ENCODE results near the gene EXD3. TPM values are rescaled to one million over a fixed set of nuclear protein-coding genes. Genes with fewer than 3 reads are reported as not detected.

EXD3 gene
- total RNA-seq, 2 donors from 2014 or later = 5.9 to 6.0 TPM

DNA sequence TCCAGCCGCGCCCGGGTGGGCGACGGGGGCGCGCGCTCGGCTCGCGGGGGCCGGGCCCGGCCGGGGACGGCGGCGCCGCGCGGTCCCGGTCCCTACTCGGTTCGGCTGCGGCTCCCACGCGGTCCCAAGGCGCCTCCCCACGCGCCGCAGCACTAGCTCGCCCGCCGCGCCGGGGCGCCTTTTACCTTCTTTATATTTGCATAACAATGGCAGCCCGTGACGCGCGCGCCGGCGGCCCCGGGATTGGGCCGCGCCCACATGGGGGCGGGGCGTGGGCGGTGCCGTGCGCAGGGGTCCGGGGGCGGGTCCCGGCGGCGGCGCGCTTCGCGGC, 120.9 kb downstream of the EXD3 start, which contains the start of gene NRARP:
Gene NRARP (minus strand): TSS at position 154 of the 331 bp plus-strand sequence. CDS start 343 bp downstream, outside the sequence.
- peaks cover 0 to 89% of the 10 kb centered on the region in 2 donors for H3K4me1 ChIP-seq
- H3K27me3 ChIP-seq = peaks cover 0 to 4% of the 10 kb centered on the region in 2 donors
- DNase-seq (ENCODE audit: low spot score) = peak; percentile 87
- no peaks in the 10 kb centered on the region for H3K9me3 ChIP-seq
- TF ChIP-seq, protein P1, sequence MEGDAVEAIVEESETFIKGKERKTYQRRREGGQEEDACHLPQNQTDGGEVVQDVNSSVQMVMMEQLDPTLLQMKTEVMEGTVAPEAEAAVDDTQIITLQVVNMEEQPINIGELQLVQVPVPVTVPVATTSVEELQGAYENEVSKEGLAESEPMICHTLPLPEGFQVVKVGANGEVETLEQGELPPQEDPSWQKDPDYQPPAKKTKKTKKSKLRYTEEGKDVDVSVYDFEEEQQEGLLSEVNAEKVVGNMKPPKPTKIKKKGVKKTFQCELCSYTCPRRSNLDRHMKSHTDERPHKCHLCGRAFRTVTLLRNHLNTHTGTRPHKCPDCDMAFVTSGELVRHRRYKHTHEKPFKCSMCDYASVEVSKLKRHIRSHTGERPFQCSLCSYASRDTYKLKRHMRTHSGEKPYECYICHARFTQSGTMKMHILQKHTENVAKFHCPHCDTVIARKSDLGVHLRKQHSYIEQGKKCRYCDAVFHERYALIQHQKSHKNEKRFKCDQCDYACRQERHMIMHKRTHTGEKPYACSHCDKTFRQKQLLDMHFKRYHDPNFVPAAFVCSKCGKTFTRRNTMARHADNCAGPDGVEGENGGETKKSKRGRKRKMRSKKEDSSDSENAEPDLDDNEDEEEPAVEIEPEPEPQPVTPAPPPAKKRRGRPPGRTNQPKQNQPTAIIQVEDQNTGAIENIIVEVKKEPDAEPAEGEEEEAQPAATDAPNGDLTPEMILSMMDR (IDR thresholded peaks at IDR 0.05) = no peak
- no peaks in the 10 kb centered on the region for H3K36me3 ChIP-seq
- peak within 1 kb of the TSS; percentile 46 to 66 for H3K4me3 ChIP-seq
- peak within 1 kb of the TSS; percentile 79 to 83 for H3K27ac ChIP-seq

DNA sequence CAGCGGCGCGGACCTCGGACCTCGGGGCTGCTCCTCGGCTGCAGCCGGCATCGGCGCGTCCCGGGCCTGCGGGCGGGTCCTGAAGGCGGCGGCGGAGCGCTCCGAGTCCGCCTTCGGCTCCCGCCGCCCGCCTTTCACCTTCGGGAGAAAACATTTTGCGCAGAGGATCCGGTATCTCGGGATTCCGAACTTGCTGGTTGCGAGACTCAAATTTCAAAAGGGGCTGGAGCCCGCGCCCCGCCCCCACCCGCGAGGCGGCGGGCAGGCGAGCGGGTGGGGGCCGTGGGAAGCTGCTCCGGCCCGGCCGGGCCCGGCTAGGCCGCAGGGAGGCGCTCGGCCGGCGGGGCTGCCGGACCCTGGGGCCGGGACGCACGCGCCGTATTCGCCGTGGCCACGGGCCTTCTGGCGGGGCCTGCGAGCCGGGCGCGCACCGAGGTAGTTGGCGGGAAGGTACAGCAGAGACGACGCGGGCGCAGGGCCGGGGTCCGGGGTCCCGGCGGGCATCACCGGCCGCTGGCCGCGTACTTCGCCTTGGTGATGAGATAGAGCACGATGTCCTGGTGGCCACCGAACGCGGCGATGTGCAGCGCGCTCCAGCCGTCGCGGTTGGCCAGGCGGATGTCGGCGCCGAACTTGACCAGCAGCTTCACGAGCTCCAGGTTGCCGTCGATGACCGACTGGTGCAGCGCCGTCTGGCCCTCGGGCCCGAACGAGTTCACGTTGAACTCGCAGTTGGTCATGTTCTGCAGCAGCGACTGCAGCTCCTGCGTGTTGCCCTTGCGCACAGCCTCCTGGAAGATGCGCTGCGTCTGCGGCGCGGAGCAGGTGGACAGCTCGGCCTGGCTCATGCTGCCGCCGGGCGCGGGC, 121.6 kb downstream of the EXD3 start:
- Histone ChIP-seq H3K27ac (peak overlapping the region; percentile 79 to 83), H3K4me3 (peak overlapping the region; percentile 44 to 66), H3K27me3 (peaks cover 0 to 4% of the 10 kb centered on the region in 2 donors), H3K9me3 (no peaks in the 10 kb centered on the region), H3K4me1 (peaks cover 0 to 89% of the 10 kb centered on the region in 2 donors), H3K36me3 (no peaks in the 10 kb centered on the region)
- TF ChIP-seq, protein P1 (IDR thresholded peaks at IDR 0.05) = no peak
- DNase-seq (ENCODE audit: low spot score) = no peak

DNA sequence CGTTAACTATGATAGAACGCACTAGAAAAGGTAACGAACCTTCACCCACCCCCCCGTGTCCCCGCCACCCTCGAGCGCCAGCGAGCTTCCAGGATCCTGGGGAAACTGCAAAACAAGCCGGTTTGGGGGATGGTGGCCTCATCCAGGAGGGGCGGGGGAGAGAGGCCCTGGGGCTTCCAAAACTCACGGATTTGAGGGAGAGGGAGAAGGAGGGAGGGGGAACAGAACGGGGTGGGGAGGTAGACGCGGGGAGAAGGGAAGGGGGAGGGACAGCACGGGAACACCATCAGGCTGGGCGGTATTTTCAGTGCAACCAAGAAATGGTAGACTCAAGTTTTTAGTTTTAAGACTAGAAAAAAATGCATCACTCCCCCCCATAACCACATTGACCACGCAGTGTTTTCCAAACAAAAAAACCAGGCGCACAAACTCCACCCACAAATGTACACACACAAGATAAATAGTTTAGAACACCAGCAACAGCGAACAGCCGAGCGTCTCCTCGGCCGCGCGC, 122.3 kb downstream of the EXD3 start:
- Histone ChIP-seq H3K27me3 (peaks cover 0 to 9% of the 10 kb centered on the region in 2 donors), H3K27ac (peak overlapping the region; percentile 79 to 83), H3K36me3 (no peaks in the 10 kb centered on the region), H3K4me3 (peak overlapping the region; percentile 44 to 66), H3K9me3 (no peaks in the 10 kb centered on the region), H3K4me1 (peaks cover 0 to 88% of the 10 kb centered on the region in 2 donors)
- no peak for DNase-seq (ENCODE audit: low spot score)
- TF ChIP-seq, protein P1 (IDR thresholded peaks at IDR 0.05) = no peak

DNA sequence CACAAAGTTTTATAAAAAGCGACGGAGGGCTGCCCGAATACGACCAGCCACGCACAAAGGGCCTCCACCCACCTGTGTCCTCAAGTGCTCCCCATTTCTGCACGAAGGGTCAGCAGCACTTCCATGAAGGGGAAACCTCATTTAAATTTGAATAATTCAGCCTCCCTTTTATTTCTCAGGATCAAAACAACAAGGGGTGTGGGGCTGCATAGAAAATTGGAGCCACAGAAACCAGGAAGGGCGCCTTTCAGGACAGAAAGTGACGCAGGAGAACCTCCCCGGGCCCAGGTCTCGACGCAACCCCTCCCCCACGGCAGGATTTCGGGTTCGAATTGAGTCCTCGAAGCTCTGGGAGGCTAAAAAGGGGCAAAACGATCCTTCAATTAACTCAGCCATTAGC, 123.0 kb downstream of the EXD3 start:
- TF ChIP-seq, protein P1 (IDR thresholded peaks at IDR 0.05) = no peak
- no peak for DNase-seq (ENCODE audit: low spot score)
- peaks cover 0 to 9% of the 10 kb centered on the region in 2 donors for H3K27me3 ChIP-seq
- peak overlapping the region; percentile 44 to 66 for H3K4me3 ChIP-seq
- no peaks in the 10 kb centered on the region for H3K36me3 ChIP-seq
- peak overlapping the region; percentile 79 to 83 for H3K27ac ChIP-seq
- peaks cover 0 to 85% of the 10 kb centered on the region in 2 donors for H3K4me1 ChIP-seq
- H3K9me3 ChIP-seq = no peaks in the 10 kb centered on the region

DNA sequence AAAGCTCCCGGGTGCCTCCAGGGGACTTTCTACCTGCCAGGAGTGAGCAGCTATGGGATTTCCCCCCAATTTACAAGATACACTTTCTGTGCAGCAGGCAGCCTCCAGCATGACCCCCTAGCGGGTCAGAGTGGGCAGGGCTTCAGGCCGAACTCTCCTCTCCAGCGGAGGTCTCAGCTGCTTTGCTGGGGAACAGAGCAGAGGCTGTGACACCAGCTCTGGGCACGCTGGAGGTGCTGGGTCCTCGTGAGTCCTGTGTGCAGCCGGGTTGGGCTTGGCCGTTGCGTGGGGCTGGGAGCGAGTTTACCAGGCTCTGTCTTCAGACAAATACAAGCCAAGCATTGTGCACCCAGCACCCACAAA, 123.8 kb downstream of the EXD3 start:
- peaks cover 0 to 9% of the 10 kb centered on the region in 2 donors for H3K27me3 ChIP-seq
- no peaks in the 10 kb centered on the region for H3K36me3 ChIP-seq
- H3K4me3 ChIP-seq = peak overlapping the region; percentile 10 to 66
- H3K27ac ChIP-seq = peak overlapping the region; percentile 79 to 83
- H3K4me1 ChIP-seq = peaks cover 0 to 81% of the 10 kb centered on the region in 2 donors
- DNase-seq (ENCODE audit: low spot score) = no peak
- H3K9me3 ChIP-seq = peaks cover 0 to 3% of the 10 kb centered on the region in 2 donors
- TF ChIP-seq, protein P1 (IDR thresholded peaks at IDR 0.05) = no peak

Data from right atrium auricular region (tissue), 2 donors.